Measurements from ENCODE around the gene MYO1A.
"Not testable (repeated sequence)": the region's sequence is repeated elsewhere in the genome, so short reads cannot be mapped to it uniquely, and the experiment has no call there.

Gene MYO1A

GRCh38 chr12:57086493-57087009 lies 36.6 kb upstream of the MYO1A start:
- peak overlapping the region; percentile 81 for H3K4me3 ChIP-seq (ENCODE audit: low read depth, low read length)
- 0 out of 2 replicates have a peak, but pooled peaks have one; percentile 13 for TF ChIP-seq CTCF (IDR thresholded peaks at IDR 0.05; ENCODE audit: low read depth, low read length)

- no peak for TF ChIP-seq CTCF (IDR thresholded peaks at IDR 0.05; ENCODE audit: low read depth, low read length)
- H3K4me3 ChIP-seq (ENCODE audit: low read depth, low read length), result peak overlapping the region; percentile 81
Observed at GRCh38 chr12:57085999-57086492, 36.1 kb upstream of the MYO1A start.

GRCh38 chr12:57080855-57081254 lies 30.9 kb upstream of the MYO1A start:
- TF ChIP-seq CTCF (IDR thresholded peaks at IDR 0.05; ENCODE audit: low read depth, low read length), result no peak
- no peak overlapping the region for H3K4me3 ChIP-seq (ENCODE audit: low read depth, low read length)

GRCh38 chr12:57079821-57080220 lies 29.9 kb upstream of the MYO1A start:
- H3K4me3 ChIP-seq (ENCODE audit: low read depth, low read length), result no peak overlapping the region
- TF ChIP-seq CTCF (IDR thresholded peaks at IDR 0.05; ENCODE audit: low read depth, low read length), result no peak

GRCh38 chr12:57078519-57079404 lies 28.8 kb upstream of the MYO1A start, which contains the start of gene NEMP1:
TSS of gene NEMP1 (minus strand) at chr12:57078791. CDS start at chr12:57078745, 46 bp downstream.
- no peak for TF ChIP-seq CTCF (IDR thresholded peaks at IDR 0.05; ENCODE audit: low read depth, low read length)
- peak within 1 kb of the TSS; percentile 87 for H3K4me3 ChIP-seq (ENCODE audit: low read depth, low read length)

GRCh38 chr12:57073566-57074450 lies 23.9 kb upstream of the MYO1A start:
- not testable (repeated sequence) for H3K4me3 ChIP-seq (ENCODE audit: low read depth, low read length)

GRCh38 chr12:57072661-57073060 lies 22.7 kb upstream of the MYO1A start:
- no peak overlapping the region for H3K4me3 ChIP-seq (ENCODE audit: low read depth, low read length)
- no peak for TF ChIP-seq CTCF (IDR thresholded peaks at IDR 0.05; ENCODE audit: low read depth, low read length)
